Keratinocyte (primary cell): Measurements from ENCODE around the gene SLC25A19. TPM values are rescaled to one million over a fixed set of nuclear protein-coding genes. Genes with fewer than 3 reads are reported as not detected.

Experiments
- DNase-seq: peaks from one replicate; pipeline ENCODE4 v3.0.0-alpha.2; 2011; ENCODE audit warnings: low read depth, missing footprints, low spot score
- FAIRE-seq: peaks from 2 replicates; lab custom pipeline; 2011; peaks lifted over from hg19 to GRCh38; lab: Jason Lieb, UNC
- H2AFZ ChIP-seq: 2 replicates; pipeline ENCODE4 v1.6.0; 2012; ENCODE audit warnings: low read length, control low read depth, inconsistent platforms; ENCODE audit not compliant: control insufficient read depth
- H3K27ac ChIP-seq: 2 replicates; pipeline ENCODE4 v1.5.1; 2011; ENCODE audit warnings: low read length; ENCODE audit not compliant: control insufficient read depth, insufficient read depth
- H3K27me3 ChIP-seq: 3 replicates; pipeline ENCODE4 v1.6.0; 2011; ENCODE audit warnings: low read length; ENCODE audit not compliant: control insufficient read depth, insufficient read depth; ENCODE audit errors: extremely low read depth
- H3K36me3 ChIP-seq, 2 experiments: 2 replicates in 1 of 2; 3 replicates in 1 of 2; pipeline ENCODE4 v1.5.1; 2011; ENCODE audit warnings: low read length in 2 of 2, mild to moderate bottlenecking in 1 of 2; ENCODE audit not compliant: control insufficient read depth in 2 of 2, insufficient read depth in 2 of 2; ENCODE audit errors: extremely low read depth in 1 of 2
- H3K4me1 ChIP-seq: 3 replicates; pipeline ENCODE4 v1.5.1; 2011; ENCODE audit warnings: low read length; ENCODE audit not compliant: control insufficient read depth, insufficient read depth; ENCODE audit errors: extremely low read depth
- H3K4me2 ChIP-seq: 3 replicates; pipeline ENCODE4 v1.6.0; 2011; ENCODE audit warnings: low read depth, low read length; ENCODE audit not compliant: control insufficient read depth, insufficient read depth; ENCODE audit errors: extremely low read depth
- H3K4me3 ChIP-seq, 3 experiments: fragments of 200-600 bp in 1 of 3; sonication (generic) in 1 of 3; 2 replicates in 2 of 3; 3 replicates in 1 of 3; pipeline ENCODE4 v1.5.1; 2011 to 2016; ENCODE audit warnings: low read length in 3 of 3, mild to moderate bottlenecking in 3 of 3, control low read depth in 2 of 3, inconsistent platforms in 1 of 3, low read depth in 1 of 3, mixed read lengths in 1 of 3, mixed run types in 1 of 3, moderate library complexity in 1 of 3; ENCODE audit not compliant: control insufficient read depth in 2 of 3, insufficient read depth in 2 of 3; ENCODE audit errors: extremely low read depth in 1 of 3
- H3K79me2 ChIP-seq: 2 replicates; pipeline ENCODE4 v1.6.0; 2012; ENCODE audit warnings: low read length; ENCODE audit not compliant: control insufficient read depth, insufficient read depth
- H3K9ac ChIP-seq: 3 replicates; pipeline ENCODE4 v1.6.0; 2011; ENCODE audit warnings: low read length; ENCODE audit not compliant: control insufficient read depth, insufficient read depth; ENCODE audit errors: extremely low read depth
- H3K9me1 ChIP-seq: 3 replicates; pipeline ENCODE4 v1.6.0; 2011; ENCODE audit warnings: low read length; ENCODE audit not compliant: control insufficient read depth, insufficient read depth; ENCODE audit errors: extremely low read depth
- H3K9me3 ChIP-seq: 2 replicates; pipeline ENCODE4 v1.5.1; 2012; ENCODE audit warnings: low read depth, low read length; ENCODE audit not compliant: control insufficient read depth
- H4K20me1 ChIP-seq: 3 replicates; pipeline ENCODE4 v1.6.0; 2011; ENCODE audit warnings: low read length; ENCODE audit not compliant: control insufficient read depth, insufficient read depth; ENCODE audit errors: extremely low read depth
- EZH2 ChIP-seq: IDR thresholded peaks from one replicate; pipeline ENCODE4 v1.6.1; 2012; ENCODE audit warnings: inconsistent platforms, mild to moderate bottlenecking, low read length, moderate library complexity
- dilution Hi-C: fragments of 300-500 bp; cut with MboI; formaldehyde crosslinking; loops from one replicate; pipeline ENCODE4 v1.7.0; 2020; ENCODE audit warnings: low sequenced_read_pairs; ENCODE audit not compliant: extremely low pct_ligation_motif_present
- polyA plus RNA-seq, 5 experiments: library from polyadenylated mRNA; depleted of rRNA in 3 of 5; stranded (reverse) in 3 of 5; stranded (forward) in 1 of 5; unstranded in 1 of 5; fragments of >200 nt; gene quantifications; 1 replicate in 1 of 5; 2 replicates in 3 of 5; 3 replicates in 1 of 5; pipeline versions ENCODE4 v1.2.1 to v1.2.3, GENCODE V29; 2011 to 2012; ENCODE audit warnings: missing spikeins in 2 of 5, low read depth in 1 of 5, low replicate concordance in 1 of 5
- TF ChIP-seq, protein P1 (sequence below), 3 experiments: IDR thresholded peaks in 1 of 3; conservative IDR thresholded peaks in 1 of 3; optimal IDR thresholded peaks in 1 of 3; 2 replicates in 2 of 3; 3 replicates in 1 of 3; pipeline versions ENCODE3 to v1.5.1; 2011; ENCODE audit warnings: low read length in 3 of 3, mild to moderate bottlenecking in 3 of 3, moderate library complexity in 2 of 3, control low read depth in 1 of 3, inconsistent platforms in 1 of 3; ENCODE audit not compliant: insufficient read depth in 2 of 3; ENCODE audit errors: extremely low read depth in 1 of 3

The SLC25A19 gene
- polyA plus RNA-seq, 1 donor (not counting 4 experiments of a cell fraction or from before 2014, with no cell fraction given) = 7.0 TPM

DNA sequence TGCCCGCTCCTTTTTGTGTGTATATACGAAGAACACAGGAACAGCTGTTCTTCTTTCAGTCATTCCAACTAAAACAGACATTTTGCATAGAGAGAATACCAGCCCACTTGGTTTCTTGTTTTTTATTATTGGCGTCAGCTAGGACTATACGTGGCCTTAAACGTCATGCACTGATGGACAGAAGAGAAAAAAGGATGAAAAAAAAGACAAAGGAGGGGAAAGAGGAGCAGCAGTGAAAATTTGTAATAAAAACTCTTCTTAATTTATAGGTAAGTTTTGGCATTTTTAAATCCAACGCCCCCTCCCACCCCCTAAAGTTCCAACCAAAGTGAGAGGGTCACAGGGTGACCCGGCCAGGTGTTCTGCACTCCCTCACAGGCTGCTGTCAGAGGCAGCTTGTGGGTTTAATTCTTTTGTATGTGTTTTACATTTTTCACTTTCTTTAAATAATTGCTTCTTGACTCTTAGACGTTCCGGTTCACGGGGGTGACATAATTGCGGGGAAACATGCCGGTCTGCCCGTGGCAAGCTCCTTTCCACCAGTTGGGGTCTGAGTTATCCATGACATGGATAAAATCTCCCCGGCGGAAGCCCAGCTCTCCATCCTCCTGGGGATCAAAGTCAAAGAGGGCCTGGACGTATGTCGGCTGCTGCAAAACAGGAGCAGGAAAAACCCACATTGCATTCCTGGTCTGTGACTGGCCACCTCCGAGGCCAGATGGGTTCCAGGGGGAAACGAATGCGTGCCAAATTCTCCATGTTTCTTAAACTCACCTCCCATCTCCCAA, 30.9 kb upstream of the SLC25A19 start:
- Histone ChIP-seq H3K36me3 (peaks cover 22 to 23% of the 10 kb centered on the region in 2 experiments), H3K9ac (no peak overlapping the region), H3K79me2 (no peaks in the 10 kb centered on the region), H2AFZ (no peak overlapping the region), H3K4me3 (no peak overlapping the region), H3K9me1 (no peaks in the 10 kb centered on the region), H3K4me2 (no peak overlapping the region), H3K4me1 (no peaks in the 10 kb centered on the region), H4K20me1 (peaks cover 2% of the 10 kb centered on the region), H3K27ac (no peak overlapping the region), H3K27me3 (no peaks in the 10 kb centered on the region), H3K9me3 (no peaks in the 10 kb centered on the region)
- dilution Hi-C loops = no loop called here
- FAIRE-seq (no peak), DNase-seq (no peak)
- no peak for TF ChIP-seq EZH2
- TF ChIP-seq, protein P1, sequence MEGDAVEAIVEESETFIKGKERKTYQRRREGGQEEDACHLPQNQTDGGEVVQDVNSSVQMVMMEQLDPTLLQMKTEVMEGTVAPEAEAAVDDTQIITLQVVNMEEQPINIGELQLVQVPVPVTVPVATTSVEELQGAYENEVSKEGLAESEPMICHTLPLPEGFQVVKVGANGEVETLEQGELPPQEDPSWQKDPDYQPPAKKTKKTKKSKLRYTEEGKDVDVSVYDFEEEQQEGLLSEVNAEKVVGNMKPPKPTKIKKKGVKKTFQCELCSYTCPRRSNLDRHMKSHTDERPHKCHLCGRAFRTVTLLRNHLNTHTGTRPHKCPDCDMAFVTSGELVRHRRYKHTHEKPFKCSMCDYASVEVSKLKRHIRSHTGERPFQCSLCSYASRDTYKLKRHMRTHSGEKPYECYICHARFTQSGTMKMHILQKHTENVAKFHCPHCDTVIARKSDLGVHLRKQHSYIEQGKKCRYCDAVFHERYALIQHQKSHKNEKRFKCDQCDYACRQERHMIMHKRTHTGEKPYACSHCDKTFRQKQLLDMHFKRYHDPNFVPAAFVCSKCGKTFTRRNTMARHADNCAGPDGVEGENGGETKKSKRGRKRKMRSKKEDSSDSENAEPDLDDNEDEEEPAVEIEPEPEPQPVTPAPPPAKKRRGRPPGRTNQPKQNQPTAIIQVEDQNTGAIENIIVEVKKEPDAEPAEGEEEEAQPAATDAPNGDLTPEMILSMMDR (optimal IDR thresholded peaks at IDR 0.05 in 1 of 3, IDR thresholded peaks at IDR 0.05 in 1 of 3, conservative IDR thresholded peaks at IDR 0.05 in 1 of 3; ENCODE audit: extremely low read depth in 1 of 3, insufficient read depth in 2 of 3, low read length in 3 of 3) = no peak

DNA sequence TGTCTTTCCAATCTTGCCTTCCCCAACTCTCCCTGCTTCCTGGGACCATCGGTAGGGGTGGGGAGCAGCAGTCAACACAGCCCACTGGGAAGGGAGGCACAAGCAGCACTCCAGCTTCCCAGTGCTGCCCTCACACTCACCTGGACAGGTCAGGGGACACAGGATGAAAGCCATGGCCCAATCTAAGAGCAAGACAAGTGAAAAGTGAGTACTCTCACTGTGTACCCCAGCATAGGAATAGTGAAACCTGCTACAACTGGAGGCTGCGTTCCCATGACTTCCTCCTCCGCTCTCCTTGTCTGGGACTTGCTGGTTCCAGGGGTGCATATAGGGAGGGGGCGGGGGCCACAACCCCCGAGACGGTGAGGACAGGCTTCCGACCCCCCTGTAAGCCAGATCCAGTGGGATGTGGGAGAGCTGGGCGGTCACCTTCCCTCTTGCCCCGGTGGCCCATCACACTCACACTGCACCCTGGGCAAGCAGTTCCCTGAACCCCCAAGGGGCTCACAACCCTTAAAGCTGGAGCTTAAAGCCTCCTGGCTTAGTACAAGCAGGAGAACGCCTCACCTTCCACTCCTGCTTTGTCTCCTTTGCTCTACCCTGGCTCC, 29.5 kb upstream of the SLC25A19 start:
- no peaks in the 10 kb centered on the region for H3K79me2 ChIP-seq
- no peak overlapping the region for H3K4me2 ChIP-seq
- dilution Hi-C loops = no loop called here
- DNase-seq (no peak), FAIRE-seq (no peak)
- no peak overlapping the region for H2AFZ ChIP-seq
- no peaks in the 10 kb centered on the region for H3K9me1 ChIP-seq
- no peak overlapping the region for H3K27ac ChIP-seq
- no peak overlapping the region for H3K9ac ChIP-seq
- peaks cover 2% of the 10 kb centered on the region for H4K20me1 ChIP-seq
- no peaks in the 10 kb centered on the region for H3K4me1 ChIP-seq
- H3K36me3 ChIP-seq = peaks cover 22 to 23% of the 10 kb centered on the region in 2 experiments
- TF ChIP-seq, protein P1 (optimal IDR thresholded peaks at IDR 0.05 in 1 of 3, IDR thresholded peaks at IDR 0.05 in 1 of 3, conservative IDR thresholded peaks at IDR 0.05 in 1 of 3; ENCODE audit: extremely low read depth in 1 of 3, insufficient read depth in 2 of 3, low read length in 3 of 3) = no peak
- TF ChIP-seq EZH2 = no peak
- H3K27me3 ChIP-seq = no peaks in the 10 kb centered on the region
- no peak overlapping the region for H3K4me3 ChIP-seq
- no peaks in the 10 kb centered on the region for H3K9me3 ChIP-seq
